ENCODE measurements around the gene KHDC4.

Gene KHDC4

DNA sequence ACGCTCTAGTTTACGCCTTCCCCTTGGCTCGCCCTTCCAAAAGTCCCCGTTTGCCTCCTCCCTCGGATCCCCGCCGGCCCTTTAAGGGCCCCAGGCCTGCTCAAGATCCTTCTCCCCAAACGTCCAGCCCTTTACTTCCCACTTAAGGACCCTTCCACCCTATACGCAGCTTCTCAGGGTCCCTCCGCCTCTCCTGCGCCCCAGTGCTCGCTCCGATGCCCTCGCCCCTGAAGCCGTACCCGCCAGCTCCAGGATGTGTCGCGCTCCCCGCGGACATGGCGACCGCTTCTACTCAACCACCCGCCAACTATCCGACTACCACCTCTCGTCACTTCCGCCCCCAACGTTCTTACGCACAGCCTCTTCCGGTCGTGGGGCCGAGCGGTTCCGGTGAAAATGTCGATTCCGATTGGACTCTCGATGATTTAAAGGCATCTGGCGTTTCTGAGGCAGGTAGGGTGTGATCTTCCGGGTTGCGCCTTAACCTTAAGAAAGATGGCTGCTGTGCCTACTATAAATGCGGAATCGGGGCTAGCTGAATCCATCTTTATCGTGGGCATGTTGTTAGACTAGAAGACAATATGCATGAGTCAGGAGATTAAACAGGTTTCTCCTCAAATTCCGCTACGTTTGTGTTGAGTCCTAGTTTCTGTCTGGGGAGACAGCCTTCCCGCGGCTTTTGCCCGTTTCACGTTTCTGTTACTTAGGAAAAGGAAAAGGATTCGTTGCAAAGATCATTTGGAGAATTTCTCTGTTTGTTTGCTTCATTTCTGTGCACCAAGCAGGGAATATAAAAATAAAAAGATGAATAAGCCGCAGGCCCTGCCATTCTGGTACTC, at the start of gene KHDC4:
Gene KHDC4, minus strand, starts transcription at position 317 of the 839 bp plus-strand sequence. Its CDS starts 40 bp downstream, at position 277.
- peak; percentile 95 for DNase-seq

DNA sequence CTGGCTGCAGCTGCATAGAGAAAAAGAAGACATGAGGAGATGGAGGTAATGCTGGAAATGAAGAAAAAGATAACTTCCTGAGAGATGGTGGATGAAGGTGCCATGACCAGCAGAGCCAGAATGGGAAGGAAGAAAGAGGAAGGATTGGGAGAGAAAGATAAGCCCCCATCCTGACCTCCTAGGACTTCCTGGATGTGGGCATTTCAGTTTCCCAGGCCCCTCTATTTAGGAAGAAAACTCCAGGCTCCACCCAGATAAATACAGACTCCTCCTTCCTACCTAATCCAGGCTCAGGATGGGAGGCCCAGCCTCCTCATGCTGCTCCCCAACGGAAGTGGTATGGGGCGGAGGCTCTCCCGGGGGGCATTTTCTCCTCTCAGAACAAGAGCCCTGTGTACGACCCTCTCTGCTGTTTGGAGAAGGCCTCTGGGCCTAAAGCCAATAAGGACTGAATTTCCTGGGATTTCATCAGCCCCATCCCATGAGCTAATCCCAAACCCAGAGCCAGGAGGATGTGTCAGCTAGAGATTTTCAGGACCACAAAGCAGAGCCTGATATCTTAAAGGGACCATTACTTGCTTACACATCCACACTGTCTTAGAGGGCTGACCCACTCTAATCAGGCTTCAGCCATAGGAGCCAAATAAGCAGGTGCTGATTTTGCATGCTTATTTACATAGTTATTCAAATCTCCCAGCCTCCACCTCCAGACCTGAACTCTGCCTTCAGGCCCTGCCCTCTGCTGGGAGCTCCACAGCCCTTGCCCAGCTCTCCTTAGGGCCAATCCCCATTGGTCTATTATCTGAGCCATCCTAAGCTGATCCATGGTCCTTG, 49.2 kb upstream of the KHDC4 start:
- DNase-seq: no peak

DNA sequence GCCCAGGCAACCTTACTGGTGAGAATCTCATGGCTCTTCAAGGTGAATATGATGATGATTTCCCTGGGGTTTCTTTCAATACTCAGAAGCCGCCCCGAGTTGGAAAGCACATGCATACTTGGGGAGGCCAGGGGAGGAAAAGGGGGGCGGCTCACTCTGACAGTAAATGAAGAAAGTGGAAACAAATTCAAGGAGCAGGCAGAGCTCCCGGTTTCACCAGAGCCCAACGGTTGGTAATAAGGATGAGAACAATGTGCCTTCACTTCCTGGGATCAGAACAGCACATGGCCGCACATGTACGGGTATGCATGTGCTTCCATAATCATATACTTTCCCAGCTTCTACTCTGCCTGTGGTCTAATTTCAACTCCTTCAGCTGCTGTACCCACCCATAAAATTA, 47.9 kb upstream of the KHDC4 start:
- no peak for DNase-seq

DNA sequence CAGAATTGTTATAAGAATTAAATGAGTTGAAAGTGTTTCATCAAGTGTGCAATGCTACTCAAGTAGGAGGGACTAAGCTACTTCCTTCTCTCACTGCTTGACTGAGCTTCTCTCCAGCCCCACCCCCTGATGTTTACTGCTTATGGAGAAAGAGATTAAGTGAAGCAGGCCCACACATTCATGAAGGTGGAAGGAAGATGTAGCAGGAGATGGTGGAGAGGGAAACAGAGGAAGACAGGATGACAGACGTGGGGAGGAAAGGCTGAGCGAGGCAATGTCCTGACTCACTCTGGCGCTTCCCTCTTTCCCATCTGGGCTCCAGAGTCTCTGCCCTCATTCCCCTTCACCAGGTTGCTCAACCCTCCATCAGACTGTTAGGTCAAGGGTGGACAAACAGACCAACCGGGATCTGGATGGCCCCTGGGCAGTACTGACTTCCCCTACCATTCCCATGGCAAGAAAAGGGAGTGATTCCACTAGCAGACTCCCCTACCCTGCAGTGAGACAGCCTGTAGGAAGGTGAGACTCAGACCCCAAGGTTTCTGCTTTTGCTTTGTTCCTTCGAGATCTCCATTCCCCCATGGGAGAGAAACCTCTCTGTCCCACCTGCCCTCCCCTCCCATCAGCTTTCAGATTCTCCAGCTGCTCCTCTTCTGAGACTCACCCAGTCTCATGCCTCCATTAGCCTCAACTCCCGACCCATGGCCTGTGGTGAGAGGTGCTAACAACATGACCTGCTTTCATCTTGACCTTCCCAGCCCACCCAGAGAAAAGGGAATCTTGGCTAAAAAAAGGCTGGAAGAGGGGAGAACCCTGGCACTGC, 47.3 kb upstream of the KHDC4 start:
- DNase-seq: peak; percentile 66

DNA sequence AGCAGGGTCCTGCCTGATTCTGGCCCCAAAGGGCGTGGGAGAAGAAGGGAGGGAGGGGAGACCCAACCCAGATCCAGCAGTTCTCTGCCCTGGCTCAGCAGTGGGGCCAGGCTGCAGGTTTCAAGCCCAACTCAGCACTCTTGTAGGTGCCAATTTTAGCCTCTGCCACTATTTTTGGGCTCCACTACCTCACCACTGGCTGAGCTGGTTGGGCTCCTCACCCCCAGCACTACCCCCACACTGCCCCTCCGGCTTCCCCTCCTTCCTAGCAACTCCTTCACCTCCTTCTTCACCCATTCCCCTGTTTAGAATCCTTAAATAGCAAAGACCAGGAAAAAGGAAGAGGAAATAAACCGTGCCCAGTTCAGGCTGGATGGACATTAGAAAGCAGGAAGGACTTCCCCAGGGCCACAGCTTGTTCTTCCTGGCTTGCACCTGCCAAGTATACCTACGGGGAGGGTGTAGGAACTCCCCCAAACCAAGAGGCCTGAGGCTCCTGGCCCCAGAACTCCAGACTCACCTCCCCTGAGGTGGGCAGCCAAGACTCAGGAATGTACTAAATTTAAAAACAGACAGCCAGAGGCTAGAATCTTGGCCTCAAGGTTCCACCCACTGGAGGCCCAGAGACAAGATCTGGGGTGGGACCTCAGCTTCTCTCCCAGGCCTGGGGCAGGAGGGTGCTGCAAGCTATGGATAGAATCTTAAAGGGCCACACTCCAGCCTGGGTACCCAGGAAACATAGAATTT, 45.6 kb upstream of the KHDC4 start:
- DNase-seq: no peak

DNA sequence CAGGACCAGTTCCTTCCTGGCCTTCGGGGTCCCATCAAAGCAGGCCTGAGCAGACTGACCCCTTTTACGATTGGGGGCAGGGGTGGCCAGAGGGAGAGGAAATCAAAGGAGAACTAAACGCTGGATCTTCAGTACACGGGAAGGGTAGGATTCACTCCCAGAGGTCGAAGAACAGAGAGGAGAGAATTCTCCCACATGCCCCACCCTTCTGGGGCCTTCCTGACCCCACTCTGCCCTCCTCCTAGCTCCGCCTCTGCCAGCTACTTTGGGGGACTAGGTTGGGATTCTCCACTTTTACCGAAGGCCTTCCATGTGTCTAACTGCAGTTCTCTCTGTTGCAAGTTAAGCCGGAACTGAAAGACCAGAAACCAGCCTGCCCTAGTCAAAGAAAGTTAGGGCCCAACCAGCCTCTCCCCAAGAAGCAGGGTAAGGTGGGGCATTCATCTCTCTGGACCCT, 44.8 kb upstream of the KHDC4 start:
- DNase-seq: no peak

DNA sequence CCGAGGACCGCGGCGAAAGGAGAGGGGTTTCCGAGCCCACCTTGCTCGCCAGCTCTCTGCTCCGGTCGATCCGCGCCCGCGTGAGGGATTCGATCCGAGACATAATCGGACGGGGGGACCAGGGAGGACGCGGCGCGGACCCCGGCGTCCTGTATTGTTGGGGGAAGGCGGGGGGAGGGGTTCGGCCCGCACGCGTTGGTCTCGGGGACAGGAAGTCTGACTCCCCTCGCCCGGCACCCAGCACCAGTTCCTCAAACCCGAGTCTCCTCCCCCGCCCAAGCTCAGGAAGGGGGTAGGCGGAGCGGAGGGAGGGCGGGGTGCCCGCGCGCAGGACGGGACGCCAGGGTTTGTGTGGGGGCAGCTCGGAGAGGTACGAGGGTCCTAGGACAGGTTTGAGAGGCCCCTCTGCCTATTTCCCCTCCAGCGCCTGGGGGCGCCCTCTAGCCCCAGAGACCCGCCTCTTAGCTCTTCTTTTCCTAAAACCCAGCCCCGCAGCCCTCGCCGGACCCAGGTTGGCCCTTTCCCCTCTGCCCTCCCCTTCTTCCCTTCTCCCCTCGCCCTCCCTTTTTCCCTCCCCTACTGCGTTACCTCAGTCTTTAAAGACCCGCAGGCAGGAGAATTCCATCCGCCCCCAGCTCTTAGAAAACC, 44.2 kb upstream of the KHDC4 start, which contains the start of gene ARHGEF2:
Gene ARHGEF2, minus strand, starts transcription at position 223 of the 648 bp plus-strand sequence. Its CDS starts 120 bp downstream, at position 103.
- DNase-seq: peak; percentile 88

DNA sequence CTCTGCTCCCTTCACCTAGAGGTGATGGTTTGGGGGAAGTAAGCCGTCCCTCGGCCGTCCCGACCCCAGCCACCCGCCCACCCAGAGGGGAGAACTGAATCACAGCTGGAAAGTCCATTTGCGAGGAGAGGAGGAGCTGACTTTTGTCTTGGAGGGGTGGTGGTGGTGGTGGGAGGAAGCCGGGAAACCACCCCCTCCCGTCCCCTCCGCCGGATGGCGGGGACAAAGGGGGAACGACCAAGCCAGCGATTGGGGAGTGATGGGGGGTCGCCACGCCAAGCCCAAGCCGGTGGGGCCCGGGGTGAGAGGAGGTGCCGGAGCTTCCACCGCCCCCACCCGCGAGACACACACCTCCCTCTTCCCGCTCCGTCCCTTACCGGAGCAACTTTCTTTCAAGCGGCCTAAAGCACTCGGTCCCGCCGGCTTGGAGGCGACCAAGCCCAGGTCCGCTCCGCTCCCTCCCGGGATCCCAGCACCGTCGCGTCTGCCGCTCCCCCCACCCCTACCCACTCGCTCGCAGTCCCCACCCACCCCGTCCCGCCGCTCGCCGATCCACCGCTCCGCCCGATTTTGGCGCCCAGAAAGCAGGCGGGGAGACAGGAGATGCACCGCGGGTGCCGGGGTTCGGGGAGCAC, 43.6 kb upstream of the KHDC4 start:
- DNase-seq: peak; percentile 33

DNA sequence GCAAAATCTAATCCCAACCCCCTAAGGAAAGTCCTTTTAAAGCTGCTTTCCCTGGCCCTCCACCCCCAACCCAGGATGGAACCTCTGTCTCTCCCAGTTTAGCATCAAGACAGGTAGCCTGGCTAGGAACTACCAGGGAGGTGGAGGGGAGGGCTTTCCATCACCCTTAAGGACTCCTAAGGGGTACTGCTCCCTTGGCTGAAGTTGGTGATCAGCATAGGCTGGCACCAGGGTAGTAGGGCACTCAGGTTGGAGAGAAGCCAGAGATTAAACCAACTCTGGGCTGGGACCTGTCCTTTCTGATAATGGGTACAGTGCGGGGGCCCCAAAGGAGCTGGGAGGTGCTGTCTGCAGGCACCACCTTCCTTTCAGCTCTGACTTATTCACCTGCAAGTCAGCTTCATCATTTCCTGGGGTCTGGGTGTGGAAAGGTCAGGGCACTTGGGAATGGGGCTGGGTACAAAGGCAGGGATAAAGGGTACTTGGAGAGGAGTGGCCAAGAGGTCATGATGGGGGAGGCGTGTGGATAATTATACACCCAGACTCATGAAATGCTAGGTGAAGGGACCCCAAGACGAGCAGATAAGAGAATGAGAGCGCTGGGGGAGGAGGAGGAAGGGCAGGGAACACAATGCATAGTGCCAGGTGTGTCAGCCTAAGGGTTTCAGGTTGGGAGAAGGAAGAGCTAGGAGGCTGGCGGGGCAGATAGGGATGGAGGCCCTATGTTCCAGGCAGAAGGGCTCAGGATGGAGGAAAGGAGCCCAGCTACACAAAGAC, 42.9 kb upstream of the KHDC4 start:
- peak; percentile 47 for DNase-seq

DNA sequence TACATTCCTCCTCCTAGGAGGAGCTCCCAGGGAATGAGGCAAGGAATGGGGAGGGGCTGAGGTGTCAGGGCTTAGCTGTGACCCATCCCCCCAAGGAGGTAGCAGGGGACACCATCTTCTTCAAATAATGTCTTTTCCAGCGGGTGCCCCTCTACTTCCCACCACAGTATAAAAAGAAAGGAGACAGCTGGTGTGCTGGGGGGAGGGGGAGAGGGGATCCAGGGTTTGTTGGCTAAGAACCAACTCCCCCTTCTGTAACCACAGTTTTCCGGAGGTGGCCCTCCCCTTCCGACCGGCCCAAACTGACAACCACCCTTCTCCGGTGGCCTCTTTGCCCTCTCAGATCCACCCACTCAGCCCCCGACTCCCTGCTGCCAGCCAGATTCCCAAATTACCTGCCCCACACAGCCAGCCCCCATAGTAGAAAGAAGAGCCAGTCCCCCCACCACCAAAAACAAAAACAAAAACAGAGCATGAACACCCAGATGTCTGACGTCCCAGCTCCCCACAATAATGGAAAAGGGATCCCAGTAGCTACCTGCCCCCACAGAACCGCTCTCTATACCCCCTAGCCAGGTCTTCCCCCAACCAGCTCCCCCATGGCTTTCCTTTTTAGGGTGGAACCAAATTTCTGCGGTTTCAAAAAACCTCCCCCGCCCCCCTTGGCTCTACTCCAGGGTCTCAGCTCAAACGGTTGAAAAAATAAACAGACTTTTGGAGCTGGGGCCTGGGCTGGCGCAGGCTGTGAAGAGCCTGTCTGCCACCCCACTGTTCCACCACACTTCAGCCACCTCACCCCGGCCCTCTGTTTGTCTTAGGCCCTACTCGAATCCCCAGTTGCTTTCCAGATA, 42.1 kb upstream of the KHDC4 start:
- DNase-seq: peak; percentile 86

DNA sequence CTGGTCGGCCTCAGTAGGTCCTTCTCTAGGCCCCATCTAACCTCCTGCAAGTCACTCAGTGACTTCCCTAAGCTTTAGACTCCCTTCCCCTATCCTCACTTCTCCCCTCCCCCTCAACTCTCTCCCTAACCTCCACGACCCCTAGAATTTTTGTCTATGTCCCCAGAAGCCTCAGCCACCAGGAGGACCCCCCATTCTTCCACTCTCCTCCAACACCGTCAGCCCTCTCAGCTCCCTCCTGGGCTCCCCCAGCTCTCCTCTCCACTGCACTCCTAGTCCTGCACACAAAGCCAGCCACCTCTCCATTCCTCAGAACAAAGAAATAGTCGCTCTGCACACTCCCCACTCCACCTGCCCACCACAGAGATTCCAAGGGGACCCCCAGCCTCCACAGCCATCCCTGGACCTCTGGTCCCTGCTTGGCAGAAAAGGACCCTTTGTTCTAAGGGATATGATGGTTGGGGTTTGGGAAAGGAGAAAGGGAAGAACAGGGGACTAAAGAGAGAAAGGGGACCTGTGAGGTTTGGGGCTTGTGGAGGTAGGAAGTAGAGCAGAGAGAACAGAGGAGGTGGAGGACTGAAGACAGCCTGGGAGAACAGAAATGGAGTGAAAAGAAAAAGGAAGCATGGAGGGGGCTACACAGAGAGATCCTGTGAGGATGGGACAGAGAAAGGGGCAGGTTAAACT, 41.3 kb upstream of the KHDC4 start:
- no peak for DNase-seq

DNA sequence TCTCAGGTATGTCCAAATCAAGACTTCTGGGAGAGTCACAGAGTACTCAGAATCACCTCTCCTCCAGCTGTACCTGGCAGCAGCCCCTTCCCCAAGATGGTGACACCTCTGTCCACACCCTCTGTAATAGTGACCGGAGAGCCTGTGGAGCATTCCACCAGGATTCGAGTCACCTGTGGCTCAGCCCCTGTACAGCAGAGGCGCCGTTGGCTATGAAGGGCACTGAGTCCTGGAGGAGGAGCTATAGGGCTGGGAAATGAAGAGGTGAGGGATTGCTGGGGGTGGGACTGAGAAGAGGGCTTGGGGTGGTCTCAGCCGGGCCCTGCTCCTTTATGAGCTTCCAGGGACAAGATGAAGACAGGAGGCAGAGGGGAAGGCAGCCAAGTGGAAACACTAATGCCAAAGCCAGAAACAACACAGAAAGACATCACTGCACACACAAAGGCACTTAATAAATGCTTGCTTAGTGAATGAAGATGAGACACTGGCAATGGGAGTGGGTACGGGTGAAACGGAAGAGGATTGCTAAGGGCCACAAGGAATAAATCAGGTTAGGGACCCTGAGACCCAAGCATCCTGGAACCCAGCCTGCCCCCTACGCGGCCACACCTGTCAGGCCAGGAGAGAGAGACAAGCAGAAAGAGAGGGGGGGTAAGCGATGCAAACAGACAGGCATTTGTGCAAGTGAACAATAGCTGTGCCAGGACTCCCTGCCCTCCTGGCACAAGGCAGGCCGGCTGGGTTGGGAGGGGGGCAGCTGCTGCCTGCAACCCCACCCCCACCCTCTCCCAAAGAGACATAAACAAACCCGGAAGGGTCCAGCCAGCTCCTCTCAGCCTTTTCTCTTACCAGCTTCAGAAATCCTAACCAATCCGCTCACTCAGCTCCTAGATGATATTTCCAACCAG, 40.2 kb upstream of the KHDC4 start:
- DNase-seq: no peak

DNA sequence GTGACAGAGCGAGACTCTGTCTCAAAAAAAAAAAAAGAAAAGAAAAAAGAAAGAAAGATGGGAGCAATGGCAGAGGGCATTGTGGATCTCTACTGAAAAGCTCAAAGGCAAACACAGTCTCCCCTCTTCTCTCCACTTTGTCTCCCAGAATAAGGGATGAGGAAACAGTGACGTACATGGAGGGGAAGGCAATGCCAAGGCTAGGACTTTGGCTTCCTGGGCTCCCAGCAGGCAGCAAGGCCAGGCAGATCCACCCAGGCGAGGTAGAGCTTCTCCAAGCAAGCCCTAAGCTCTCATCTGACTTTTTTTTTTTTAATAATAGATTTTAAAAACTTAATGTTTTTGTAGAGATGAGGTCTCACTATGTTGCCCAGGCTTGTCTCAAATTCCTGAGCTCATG, 39.5 kb upstream of the KHDC4 start:
- no peak for DNase-seq

DNA sequence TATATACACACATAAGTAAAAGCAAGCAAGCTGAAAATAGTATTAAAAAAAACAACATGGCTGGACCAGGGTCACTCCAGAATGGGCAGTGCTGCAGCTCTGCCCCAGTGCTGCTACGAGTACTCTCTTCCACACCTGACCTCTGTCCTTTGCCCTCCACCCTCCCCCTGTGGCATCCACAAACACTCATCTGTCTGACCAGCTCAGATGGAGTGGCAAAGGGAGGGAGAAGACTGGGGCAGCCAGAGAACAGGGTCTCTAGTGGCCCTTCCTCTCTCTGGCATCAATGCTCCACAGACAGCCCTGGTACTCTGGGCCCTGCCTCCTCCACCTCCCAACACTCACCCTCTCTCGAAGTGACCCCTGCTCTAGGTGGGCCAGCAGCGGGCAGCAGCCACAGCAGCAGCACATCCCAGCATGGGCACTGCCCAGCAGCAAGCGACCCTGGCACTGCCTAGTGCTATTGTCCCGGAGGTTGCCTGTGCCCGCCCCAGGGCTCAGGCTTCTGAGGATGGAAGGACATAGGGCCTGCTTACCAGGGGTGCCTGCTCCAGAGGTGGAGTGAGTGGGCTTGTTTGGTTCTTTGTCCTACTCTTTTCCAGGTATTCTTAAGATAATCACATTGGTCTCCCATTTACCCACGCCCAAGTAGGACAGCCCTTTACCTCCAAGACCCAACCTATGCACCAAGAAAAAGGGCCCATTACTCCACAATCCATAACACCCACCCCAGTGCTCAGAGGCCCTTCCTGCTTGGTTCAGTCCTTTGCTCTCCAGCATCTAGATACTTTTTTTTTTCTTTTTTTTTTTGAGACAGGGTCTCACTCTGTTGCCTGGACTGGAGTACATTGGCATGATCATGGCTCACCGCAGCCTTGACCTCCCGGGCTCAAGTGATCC, 37.9 kb upstream of the KHDC4 start:
- no peak for DNase-seq

DNA sequence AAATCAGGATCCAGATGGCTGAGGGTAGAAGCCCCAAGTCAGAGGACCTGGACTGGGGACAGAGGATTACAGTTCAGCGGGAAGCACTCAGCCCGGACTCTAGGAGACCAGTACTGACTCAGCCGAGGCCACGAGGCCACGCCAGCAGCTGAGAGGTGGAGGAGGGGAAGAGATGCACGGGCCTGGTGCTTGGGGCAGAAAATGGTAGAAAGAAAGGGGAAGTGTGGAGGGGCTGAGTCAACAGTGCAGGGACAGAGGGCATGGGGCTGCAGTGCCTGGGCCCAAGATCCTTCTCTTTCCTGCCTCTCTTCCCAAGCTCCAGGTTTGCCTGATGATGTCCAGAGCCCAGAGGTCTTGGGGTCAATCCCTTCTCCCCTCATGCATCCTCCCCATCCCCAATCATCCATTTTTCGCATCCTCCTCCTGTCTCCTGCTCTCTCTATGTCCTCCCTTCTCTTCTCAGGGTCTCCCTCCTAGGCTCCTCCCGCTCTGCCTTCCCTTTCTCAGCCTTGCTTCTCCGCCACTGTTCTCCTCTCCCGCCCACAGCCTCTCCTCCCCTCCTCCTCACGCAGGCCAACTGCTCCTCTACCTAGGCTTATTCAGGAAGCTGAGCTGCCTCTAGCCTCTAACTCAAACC, 36.4 kb upstream of the KHDC4 start:
- DNase-seq: peak; percentile 59

DNA sequence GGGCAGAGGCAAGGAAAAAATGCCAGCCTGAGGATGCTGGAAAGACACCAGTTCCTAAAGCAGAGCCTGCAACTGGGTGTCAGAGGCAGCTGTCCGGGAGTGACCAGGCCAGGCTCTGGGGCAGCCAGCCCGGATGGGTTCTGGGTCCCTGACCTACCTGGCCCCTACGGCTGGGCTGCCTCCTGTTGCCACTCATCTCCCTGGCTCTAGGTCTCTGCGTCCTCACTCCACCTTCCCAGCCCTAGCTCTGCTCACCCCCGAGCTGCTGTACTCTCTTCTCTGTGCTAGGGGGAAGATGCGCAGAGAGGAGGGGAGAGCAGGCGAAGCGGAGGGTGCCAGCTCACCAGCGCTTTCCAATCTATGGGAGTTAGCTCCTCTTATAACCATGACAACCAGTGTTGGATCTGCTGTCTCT, 35.2 kb upstream of the KHDC4 start:
- DNase-seq: no peak

All from CD4-positive, alpha-beta T cell treated with Interleukin-6 for 4 hours (primary cell).